Gastrocnemius medialis (tissue), 4 donors: Measurements from ENCODE around the gene UGT1A10.

Source experiments
- CTCF ChIP-seq, 5 experiments: fragments of 450-650 bp in 3 of 5; fragments of 200-600 bp in 2 of 5; sonication (generic) in 2 of 5; IDR thresholded peaks in 4 of 5; conservative IDR thresholded peaks in 1 of 5; 1 replicate in 4 of 5; 2 replicates in 1 of 5; pipeline ENCODE4 v1.5.1; 2016 to 2019; ENCODE audit warnings: antibody characterized with exemption in 5 of 5, mild to moderate bottlenecking in 3 of 5, moderate library complexity in 3 of 5
- POLR2A ChIP-seq, 2 donors: fragments of 450-650 bp; IDR thresholded peaks; one replicate each; pipeline ENCODE4 v1.6.1; 2017; ENCODE audit warnings: antibody characterized with exemption in 2 of 2, mild to moderate bottlenecking in 2 of 2, moderate library complexity in 2 of 2

GRCh38 chr2:233692648-233693047, 56.4 kb downstream of the UGT1A10 start, which contains the start of gene UGT1A6:
- TF ChIP-seq CTCF (IDR thresholded peaks at IDR 0.05 in 4 of 5, conservative IDR thresholded peaks at IDR 0.05 in 1 of 5), result no peak
- no peak for TF ChIP-seq POLR2A (IDR thresholded peaks at IDR 0.05)
